OCI-LY3 (cell line): ENCODE results near the gene CHD1.

Experiments used
- CTCF ChIP-seq: fragments of 200-600, 300-600 bp; sonication (generic); IDR thresholded peaks from 2 replicates; pipeline ENCODE4 v1.5.1; 2014; ENCODE audit warnings: antibody characterized with exemption, low read length, low read depth
- EZH2phosphoT487 ChIP-seq: fragments of 200-600 bp; shearing (Covaris generic); IDR thresholded peaks from 2 replicates; pipeline ENCODE4 v1.6.1; 2018; ENCODE audit warnings: antibody characterized with exemption, mixed run types, low read depth

- no peak for TF ChIP-seq CTCF
- TF ChIP-seq EZH2phosphoT487: no peak
Measured at GRCh38 chr5:98843481-98843880, 85.3 kb downstream of the CHD1 start.
